NCI-H2196 (cell line): Measurements from ENCODE around the gene HAPLN3.

Experiments
- DNase-seq: peaks from one replicate; lab custom pipeline; 2025; ENCODE audit not compliant: unreplicated experiment; lab: John Stamatoyannopoulos, UW

The HAPLN3 gene

GRCh38 chr15:88832820-88833730 is 62.3 kb downstream of the HAPLN3 start:
- DNase-seq = no peak

GRCh38 chr15:88830016-88830415 is 65.3 kb downstream of the HAPLN3 start:
- DNase-seq = no peak

DNA sequence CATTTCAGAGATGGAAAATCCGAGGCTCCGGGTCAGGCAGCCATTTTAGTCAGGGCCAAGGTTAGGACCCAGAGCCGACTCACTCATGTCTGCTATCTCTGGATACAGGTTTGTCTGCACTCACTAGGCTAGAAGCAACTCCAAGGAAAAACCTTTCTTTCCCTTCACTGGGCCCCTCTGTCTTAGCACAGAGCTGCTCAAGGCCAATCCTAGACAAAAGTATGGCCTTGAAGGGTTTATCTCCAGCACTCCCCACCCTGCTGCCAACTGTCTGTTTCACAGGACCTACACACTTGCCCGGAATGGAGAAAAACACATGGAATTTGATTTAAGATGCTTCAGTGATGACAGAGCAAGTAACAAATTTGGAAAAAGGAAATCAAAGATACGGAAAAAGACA is 66.6 kb downstream of the HAPLN3 start:
- no peak for DNase-seq
